GM19324 (cell line): ENCODE data around the gene ITGAL.
"Not testable (repeated sequence)": the region's sequence is repeated elsewhere in the genome, so short reads cannot be mapped to it uniquely, and the experiment has no call there.

ENCODE experiments used
- ATAC-seq: cut with Tn5 transposase; IDR thresholded peaks from one replicate; pipeline ENCODE4 v1.9.1; 2021; ENCODE audit warnings: mild to moderate bottlenecking, moderate library complexity; ENCODE audit not compliant: unreplicated experiment, low FRiP score

The ITGAL gene

GRCh38 chr16:30490210-30490609 is 17.7 kb downstream of the ITGAL start:
- no peak for ATAC-seq

- no peak for ATAC-seq
These were observed 18.7 kb downstream of the ITGAL start for GRCh38 chr16:30491229-30491628.

- no peak for ATAC-seq
These were observed 19.3 kb downstream of the ITGAL start for GRCh38 chr16:30491744-30492308.

GRCh38 chr16:30493941-30494488 is 21.5 kb downstream of the ITGAL start:
- no peak for ATAC-seq

GRCh38 chr16:30494709-30495108 is 22.2 kb downstream of the ITGAL start:
- no peak for ATAC-seq

GRCh38 chr16:30499284-30499683 is 26.7 kb downstream of the ITGAL start:
- no peak for ATAC-seq

GRCh38 chr16:30503403-30504296 is 31.1 kb downstream of the ITGAL start:
- ATAC-seq: no peak

GRCh38 chr16:30509081-30509765 is 36.7 kb downstream of the ITGAL start:
- no peak for ATAC-seq

- ATAC-seq: no peak
These were observed 37.9 kb downstream of the ITGAL start for GRCh38 chr16:30510376-30510938.

GRCh38 chr16:30511509-30511908 is 39.0 kb downstream of the ITGAL start:
- no peak for ATAC-seq

- no peak for ATAC-seq
These were observed 42.7 kb downstream of the ITGAL start for GRCh38 chr16:30515275-30515674.

GRCh38 chr16:30518552-30518951 is 46.0 kb downstream of the ITGAL start:
- ATAC-seq: no peak

- ATAC-seq: no peak
These were observed 46.8 kb downstream of the ITGAL start for GRCh38 chr16:30519120-30520049.

GRCh38 chr16:30521476-30521872 is 48.9 kb downstream of the ITGAL start:
- ATAC-seq: no peak

- no peak for ATAC-seq
These were observed 49.5 kb downstream of the ITGAL start for GRCh38 chr16:30521873-30522641.

- not testable (repeated sequence) for ATAC-seq
These were observed 50.3 kb downstream of the ITGAL start for GRCh38 chr16:30522702-30523463.

GRCh38 chr16:30523768-30524574 is 51.4 kb downstream of the ITGAL start:
- ATAC-seq: no peak
